ENCODE results near the gene EML6. TPM values are rescaled to one million over a fixed set of nuclear protein-coding genes. Genes with fewer than 3 reads are reported as not detected.

Gene EML6
- total RNA-seq, 1 experiment from 2014 or later = 6.6 TPM

DNA sequence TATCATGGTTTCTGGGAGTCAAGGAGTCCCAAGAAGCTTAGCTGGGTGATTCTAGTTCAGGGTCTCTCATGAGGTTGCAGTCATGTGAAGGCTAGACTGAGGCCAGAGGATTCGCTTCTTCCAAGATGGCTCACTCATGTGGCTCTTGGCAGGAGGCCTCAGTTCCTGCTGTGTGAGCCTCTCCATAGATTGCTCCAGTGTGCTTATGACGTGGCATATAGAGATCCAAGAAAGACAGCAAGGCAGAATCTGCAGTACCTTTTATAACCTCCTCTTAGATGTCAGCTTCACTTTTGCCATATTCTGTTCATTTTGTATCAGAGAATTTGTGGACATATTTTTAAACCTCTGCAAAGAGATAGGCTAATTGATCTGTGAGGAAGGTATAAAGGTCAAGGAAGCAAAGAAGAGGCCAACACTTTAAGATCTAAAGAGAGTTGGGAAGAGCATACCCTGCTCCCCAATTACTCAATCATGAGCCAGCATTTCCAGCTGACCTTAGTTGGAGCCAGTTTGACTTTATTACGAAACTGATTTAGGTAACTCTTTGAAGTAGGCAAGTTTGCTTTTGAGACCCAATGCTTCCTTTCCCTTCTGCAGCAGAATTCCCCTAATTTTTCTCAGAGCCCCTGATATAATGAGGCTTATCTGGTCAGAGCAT lies 134.7 kb downstream of the EML6 start:
- TF ChIP-seq JUND (IDR thresholded peaks at IDR 0.05) = no peak
- TF ChIP-seq CEBPB (IDR thresholded peaks at IDR 0.05; ENCODE audit: low read depth) = 0 out of 2 replicates have a peak, but pooled peaks have one; percentile 60
- no peak for TF ChIP-seq RAD21 (IDR thresholded peaks at IDR 0.05; ENCODE audit: low read depth)
- H3K27me3 ChIP-seq (ENCODE audit: insufficient read depth, low read length) = no peaks in the 10 kb centered on the region
- BruUV-seq (replicated peaks) = no TSS peak
- 0 out of 2 replicates have a peak overlapping the region, but pooled peaks have one; percentile 1 for H3K4me2 ChIP-seq (ENCODE audit: low read length)
- peaks cover 0 to 17% of the 10 kb centered on the region in 2 experiments; a peak in 1 of 4 replicates for H3K4me1 ChIP-seq (ENCODE audit: control insufficient read depth in 1 of 2, insufficient read depth in 2 of 2, low read length in 2 of 2)
- no peaks in the 10 kb centered on the region for H3K36me3 ChIP-seq (ENCODE audit: control insufficient read depth in 1 of 2, insufficient read depth in 2 of 2, low read length in 2 of 2)
- CTCF ChIA-PET = interaction anchor here (1.0 kb wide), 1 partner anchor 20 kb away, joined by 3 read pairs; no protein-coding TSS in a partner anchor
- H4K20me1 ChIP-seq (ENCODE audit: insufficient read depth) = no peaks in the 10 kb centered on the region
- intact Hi-C loops (cut with micrococcal nuclease) = no loop called here
- RAD21 ChIA-PET (ENCODE audit: low non-redundant PET in 1 of 2, low total read pairs in 2 of 2, uncharacterized antibody in 2 of 2, unreplicated experiment in 2 of 2) = no interaction called here
- no peaks in the 10 kb centered on the region for H3K79me2 ChIP-seq (ENCODE audit: insufficient read depth, low read length)
- no peak overlapping the region for H2AFZ ChIP-seq (ENCODE audit: low read depth, low read length, poor library complexity, severe bottlenecking)
- H3K9me3 ChIP-seq (ENCODE audit: control insufficient read depth in 1 of 2, insufficient read depth in 1 of 2, low read depth in 1 of 2, low read length in 2 of 2) = no peaks in the 10 kb centered on the region
- H3K4me3 ChIP-seq (replicated peaks in 1 of 2; ENCODE audit: low read depth in 1 of 2, low read length in 2 of 2) = no peak overlapping the region
- ATAC-seq (0 out of 2 replicates have a peak, but pooled peaks have one; percentile 42), DNase-seq (ENCODE audit: low read depth, low spot score) (no peak)
- H3K27ac ChIP-seq (ENCODE audit: low read depth, low read length) = no peak overlapping the region
- H3K9ac ChIP-seq (ENCODE audit: low read length) = no peak overlapping the region
- POLR2A ChIA-PET = no interaction called here
- no peaks in the 10 kb centered on the region for H3K9me2 ChIP-seq (ENCODE audit: insufficient read depth)

DNA sequence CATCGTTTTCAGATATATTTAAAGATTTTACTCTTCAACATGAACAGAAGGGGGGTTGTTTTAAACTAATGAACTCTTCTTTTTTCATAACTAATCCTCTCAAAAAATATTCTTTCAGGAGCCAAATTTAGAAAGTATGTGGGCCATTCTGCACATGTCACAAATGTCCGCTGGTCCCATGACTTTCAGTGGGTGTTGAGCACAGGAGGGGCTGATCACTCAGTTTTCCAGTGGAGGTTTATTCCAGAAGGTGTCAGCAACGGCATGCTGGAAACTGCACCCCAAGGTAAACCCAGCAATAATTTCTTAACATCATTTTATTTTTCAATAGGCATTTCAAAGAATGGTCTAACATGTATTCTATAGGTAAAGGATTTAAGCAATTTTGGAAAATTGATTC lies 136.0 kb downstream of the EML6 start:
- H3K36me3 ChIP-seq (ENCODE audit: control insufficient read depth in 1 of 2, insufficient read depth in 2 of 2, low read length in 2 of 2) = no peaks in the 10 kb centered on the region
- no peaks in the 10 kb centered on the region for H3K79me2 ChIP-seq (ENCODE audit: insufficient read depth, low read length)
- H3K9me2 ChIP-seq (ENCODE audit: insufficient read depth) = no peaks in the 10 kb centered on the region
- DNase-seq (ENCODE audit: low read depth, low spot score) (no peak), ATAC-seq (no peak)
- TF ChIP-seq, protein P1, sequence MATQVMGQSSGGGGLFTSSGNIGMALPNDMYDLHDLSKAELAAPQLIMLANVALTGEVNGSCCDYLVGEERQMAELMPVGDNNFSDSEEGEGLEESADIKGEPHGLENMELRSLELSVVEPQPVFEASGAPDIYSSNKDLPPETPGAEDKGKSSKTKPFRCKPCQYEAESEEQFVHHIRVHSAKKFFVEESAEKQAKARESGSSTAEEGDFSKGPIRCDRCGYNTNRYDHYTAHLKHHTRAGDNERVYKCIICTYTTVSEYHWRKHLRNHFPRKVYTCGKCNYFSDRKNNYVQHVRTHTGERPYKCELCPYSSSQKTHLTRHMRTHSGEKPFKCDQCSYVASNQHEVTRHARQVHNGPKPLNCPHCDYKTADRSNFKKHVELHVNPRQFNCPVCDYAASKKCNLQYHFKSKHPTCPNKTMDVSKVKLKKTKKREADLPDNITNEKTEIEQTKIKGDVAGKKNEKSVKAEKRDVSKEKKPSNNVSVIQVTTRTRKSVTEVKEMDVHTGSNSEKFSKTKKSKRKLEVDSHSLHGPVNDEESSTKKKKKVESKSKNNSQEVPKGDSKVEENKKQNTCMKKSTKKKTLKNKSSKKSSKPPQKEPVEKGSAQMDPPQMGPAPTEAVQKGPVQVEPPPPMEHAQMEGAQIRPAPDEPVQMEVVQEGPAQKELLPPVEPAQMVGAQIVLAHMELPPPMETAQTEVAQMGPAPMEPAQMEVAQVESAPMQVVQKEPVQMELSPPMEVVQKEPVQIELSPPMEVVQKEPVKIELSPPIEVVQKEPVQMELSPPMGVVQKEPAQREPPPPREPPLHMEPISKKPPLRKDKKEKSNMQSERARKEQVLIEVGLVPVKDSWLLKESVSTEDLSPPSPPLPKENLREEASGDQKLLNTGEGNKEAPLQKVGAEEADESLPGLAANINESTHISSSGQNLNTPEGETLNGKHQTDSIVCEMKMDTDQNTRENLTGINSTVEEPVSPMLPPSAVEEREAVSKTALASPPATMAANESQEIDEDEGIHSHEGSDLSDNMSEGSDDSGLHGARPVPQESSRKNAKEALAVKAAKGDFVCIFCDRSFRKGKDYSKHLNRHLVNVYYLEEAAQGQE (IDR thresholded peaks at IDR 0.05; ENCODE audit: low read depth) = no peak
- no peak for TF ChIP-seq CEBPB (IDR thresholded peaks at IDR 0.05; ENCODE audit: low read depth)
- TF ChIP-seq, protein P2, sequence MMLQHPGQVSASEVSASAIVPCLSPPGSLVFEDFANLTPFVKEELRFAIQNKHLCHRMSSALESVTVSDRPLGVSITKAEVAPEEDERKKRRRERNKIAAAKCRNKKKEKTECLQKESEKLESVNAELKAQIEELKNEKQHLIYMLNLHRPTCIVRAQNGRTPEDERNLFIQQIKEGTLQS (IDR thresholded peaks at IDR 0.05) = no peak
- peak; percentile 28; the same call in 1 of the 2 replicates for TF ChIP-seq RAD21 (IDR thresholded peaks at IDR 0.05; ENCODE audit: low read depth)
- TF ChIP-seq YY1 (IDR thresholded peaks at IDR 0.05; ENCODE audit: extremely low read depth, insufficient replicate concordance, low read depth, low read length) = no peak
- no peak for TF ChIP-seq ZFX (IDR thresholded peaks at IDR 0.05)
- ChIA-PET POLR2A (no interaction called here), RAD21 (ENCODE audit: low non-redundant PET in 1 of 2, low total read pairs in 2 of 2, uncharacterized antibody in 2 of 2, unreplicated experiment in 2 of 2) (no interaction called here), CTCF (no interaction called here)
- H3K27ac ChIP-seq (ENCODE audit: low read depth, low read length) = no peak overlapping the region
- H3K9me3 ChIP-seq (ENCODE audit: control insufficient read depth in 1 of 2, insufficient read depth in 1 of 2, low read depth in 1 of 2, low read length in 2 of 2) = no peaks in the 10 kb centered on the region
- no peak overlapping the region for H3K4me2 ChIP-seq (ENCODE audit: low read length)
- H3K27me3 ChIP-seq (ENCODE audit: insufficient read depth, low read length) = no peaks in the 10 kb centered on the region
- H3K9ac ChIP-seq (ENCODE audit: low read length) = no peak overlapping the region
- no peaks in the 10 kb centered on the region for H4K20me1 ChIP-seq (ENCODE audit: insufficient read depth)
- BruUV-seq (replicated peaks) = no TSS peak
- H3K4me3 ChIP-seq (replicated peaks in 1 of 2; ENCODE audit: low read depth in 1 of 2, low read length in 2 of 2) = no peak overlapping the region
- H3K4me1 ChIP-seq (ENCODE audit: control insufficient read depth in 1 of 2, insufficient read depth in 2 of 2, low read length in 2 of 2) = peaks cover 0 to 17% of the 10 kb centered on the region in 2 experiments; a peak in 1 of 4 replicates
- no peak overlapping the region for H2AFZ ChIP-seq (ENCODE audit: low read depth, low read length, poor library complexity, severe bottlenecking)
- intact Hi-C loops (cut with micrococcal nuclease) = no loop called here

Measured in HCT116 (cell line).